Endothelial cell of hepatic sinusoid (primary cell): ENCODE results near the gene RYR2.

Source experiments
- in situ Hi-C: cut with HindIII; loops from 2 replicates; pipeline ENCODE4 v1.10.0; 2017; ENCODE audit warnings: low sequenced_read_pairs

Gene RYR2

DNA sequence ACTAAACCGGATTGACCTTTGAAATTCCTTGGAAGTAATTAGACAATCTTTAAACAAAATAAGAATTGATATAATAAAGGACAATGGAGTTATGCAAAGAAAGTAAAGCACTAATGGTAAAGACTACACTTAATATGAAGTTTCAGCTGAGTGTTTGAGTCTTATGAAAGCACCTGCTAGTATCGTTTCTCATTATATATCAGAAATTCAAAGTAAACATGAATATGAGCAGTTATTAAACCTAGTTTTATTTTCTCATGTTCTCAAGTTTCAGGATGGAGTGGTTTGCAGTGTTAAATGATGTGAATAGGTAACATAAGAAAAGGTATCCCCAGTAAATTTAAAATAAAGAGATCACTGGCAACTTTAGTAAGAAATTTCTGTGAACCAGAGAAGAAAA, 660.2 kb downstream of the RYR2 start:
- in situ Hi-C loops, result no loop called here

GRCh38 chr1:237705462-237705861, 663.5 kb downstream of the RYR2 start:
- in situ Hi-C loops, result no loop called here

- in situ Hi-C loops, result no loop called here
Observed at GRCh38 chr1:237709355-237709754, 667.4 kb downstream of the RYR2 start.

- in situ Hi-C loops, result no loop called here
Observed at GRCh38 chr1:237711281-237711680, 669.3 kb downstream of the RYR2 start.

DNA sequence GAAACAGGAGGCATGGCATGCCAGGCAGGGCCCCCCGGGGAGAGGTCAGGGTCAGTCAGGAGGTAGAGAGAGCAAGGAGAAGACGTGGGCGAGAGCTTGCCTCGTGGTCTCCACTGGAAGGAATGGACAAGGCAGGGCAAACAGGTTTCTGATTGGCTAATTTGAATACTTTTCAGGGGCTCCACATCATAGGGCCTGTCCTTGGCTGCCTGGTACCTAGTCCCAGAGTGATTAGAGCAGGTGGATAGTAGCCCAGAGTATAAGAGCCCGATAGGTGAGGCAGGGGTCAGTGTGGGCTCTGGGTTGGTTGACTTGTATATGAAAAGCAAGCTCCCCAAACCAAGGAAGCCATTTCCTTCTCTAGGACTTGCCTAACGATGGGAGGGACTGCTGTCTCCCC, 670.1 kb downstream of the RYR2 start:
- in situ Hi-C loops, result no loop called here

GRCh38 chr1:237712586-237713157, 670.7 kb downstream of the RYR2 start:
- in situ Hi-C loops, result no loop called here

- in situ Hi-C loops, result no loop called here
Observed at GRCh38 chr1:237713916-237714315, 671.9 kb downstream of the RYR2 start.

DNA sequence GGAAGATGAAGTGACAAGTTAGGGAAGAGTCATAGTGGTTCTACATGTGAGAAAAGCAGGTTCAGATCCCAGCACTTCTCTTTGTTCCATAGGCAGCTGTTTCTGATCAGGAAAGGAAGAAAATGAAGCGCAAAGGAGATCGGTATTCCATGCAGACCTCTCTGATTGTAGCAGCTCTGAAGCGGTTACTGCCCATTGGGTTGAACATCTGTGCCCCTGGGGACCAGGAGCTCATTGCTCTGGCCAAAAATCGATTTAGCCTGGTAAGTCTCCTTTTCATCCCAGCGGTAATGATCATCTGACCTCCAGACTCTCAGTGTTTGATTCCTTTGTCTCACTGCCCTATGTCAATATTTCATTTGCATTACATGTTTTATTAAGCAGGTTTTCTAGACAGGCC, 675.1 kb downstream of the RYR2 start:
- in situ Hi-C loops, result no loop called here

DNA sequence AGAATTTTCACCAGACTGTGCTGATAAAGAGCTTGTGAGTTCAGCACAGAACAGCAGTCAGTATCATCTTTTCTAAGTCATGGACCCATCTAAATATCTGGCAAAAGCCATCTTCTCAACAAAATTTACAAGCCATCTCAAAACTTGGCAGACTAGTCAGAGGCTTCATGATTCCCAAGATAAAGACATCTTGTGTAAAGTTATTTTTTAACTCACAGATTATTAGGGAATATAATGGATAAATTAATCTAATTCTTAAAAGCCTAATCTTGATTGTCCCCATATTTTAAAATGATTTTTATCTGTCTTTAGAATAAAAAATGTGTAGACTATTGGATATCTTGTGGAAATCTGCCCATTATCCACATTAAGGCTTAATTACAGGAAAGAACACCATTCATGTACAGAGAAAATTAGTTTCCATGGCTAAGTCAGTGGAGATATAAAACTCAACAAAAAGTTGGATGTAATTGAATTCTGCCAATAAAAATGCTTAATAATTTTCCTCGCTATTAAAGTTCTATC, 688.9 kb downstream of the RYR2 start:
- in situ Hi-C loops, result no loop called here

GRCh38 chr1:237732657-237733056, 690.7 kb downstream of the RYR2 start:
- in situ Hi-C loops, result no loop called here

DNA sequence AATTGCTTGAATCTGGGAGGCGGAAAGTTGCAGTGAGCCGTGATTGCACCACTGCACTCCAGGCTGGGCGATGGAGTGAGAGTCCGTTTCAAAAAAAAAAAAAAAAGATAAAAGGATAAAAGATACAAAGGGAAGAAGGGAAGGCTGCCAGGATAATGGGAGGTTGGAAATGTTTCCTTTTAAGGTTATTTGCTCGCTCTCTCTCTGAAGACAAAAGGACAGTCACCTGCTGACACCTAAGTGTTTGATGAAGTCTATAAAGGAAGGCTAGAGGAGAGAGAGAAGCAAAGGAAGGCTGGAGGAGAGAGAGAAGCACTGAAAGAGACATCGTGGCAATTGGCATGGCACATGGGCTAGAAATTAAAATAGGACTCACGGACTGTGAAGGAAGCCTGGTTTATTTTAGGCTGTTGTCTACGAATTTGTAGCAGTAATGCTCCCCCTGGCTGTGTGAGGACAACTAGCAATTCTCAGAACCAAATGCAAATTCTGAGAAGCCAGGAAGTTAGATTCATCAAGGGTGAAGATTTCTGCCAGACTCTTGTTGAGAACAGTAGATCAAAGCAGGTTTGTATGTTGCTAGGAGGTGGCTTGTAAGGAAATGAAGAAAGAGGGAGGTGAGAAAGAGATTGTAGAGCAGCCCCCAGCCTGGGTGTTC, 694.5 kb downstream of the RYR2 start:
- in situ Hi-C loops, result no loop called here

GRCh38 chr1:237737448-237737847, 695.5 kb downstream of the RYR2 start:
- in situ Hi-C loops, result no loop called here

DNA sequence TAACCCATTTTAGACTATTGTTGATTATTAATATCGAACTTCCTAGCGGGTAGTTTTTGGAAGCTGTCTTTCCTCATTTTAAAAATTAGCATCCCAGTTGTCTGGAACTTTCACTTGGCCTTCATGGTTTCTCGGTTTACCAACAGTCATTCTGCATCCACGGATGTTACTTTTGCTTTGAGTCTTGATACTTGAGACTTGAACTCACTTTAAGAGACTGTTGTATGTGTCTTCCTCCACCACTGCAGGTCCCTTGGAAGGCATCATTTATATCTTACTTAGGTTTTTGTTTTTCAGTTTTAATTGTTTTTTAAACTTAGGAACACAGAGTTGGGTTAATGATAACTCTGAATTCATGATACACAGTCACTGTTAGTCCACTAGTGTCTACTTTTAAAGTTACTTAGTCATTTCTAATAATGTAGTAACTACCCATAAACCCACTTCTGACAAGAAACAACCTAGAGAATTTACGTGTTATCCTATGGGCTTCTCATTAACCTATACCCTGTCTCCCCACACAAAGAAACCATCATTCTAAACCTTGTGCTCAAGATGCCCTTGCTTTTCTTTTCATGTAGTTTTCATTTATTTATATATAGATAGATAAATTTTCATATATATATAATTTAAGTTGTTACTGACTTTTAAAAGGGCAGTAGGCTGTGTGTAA, 696.1 kb downstream of the RYR2 start:
- in situ Hi-C loops, result no loop called here

DNA sequence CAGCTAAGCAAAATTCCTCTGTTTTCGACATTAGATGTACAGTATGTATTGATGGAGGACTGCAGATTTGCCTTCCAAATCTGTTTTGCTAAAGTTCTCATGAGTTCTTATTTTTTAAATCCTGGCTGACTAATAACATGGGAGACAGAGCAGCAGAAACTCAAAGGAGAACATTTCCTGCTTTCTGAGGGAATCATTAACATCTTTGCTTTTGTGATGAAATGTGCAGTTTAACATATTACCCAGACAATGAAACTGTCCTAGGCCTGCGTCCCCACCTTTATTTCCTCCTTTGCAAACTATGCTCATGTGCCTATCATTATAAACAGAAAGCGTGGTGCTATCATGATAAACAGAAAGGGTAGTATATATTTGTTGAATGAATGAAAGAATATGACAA, 698.9 kb downstream of the RYR2 start:
- in situ Hi-C loops, result no loop called here

DNA sequence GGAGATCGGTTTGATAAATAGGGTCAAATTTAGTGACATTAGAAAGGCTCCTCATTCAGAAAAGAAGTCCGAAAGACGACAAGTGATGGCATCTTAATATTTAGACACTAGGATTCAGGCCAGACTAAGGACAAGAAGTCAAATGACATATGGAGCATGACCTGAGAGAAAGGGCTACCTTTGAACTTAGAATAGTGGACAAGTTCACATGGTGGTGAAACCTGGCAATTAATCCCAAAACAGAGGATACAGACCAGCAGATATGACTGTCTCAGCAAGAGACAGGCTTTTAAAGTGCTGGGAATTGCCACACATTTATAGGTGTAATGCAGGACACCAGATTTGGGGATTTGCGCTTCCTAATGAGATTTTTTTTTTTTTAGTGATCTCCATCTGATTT, 703.6 kb downstream of the RYR2 start:
- in situ Hi-C loops, result no loop called here

- in situ Hi-C loops, result no loop called here
Observed at GRCh38 chr1:237748171-237748960, 706.4 kb downstream of the RYR2 start.

DNA sequence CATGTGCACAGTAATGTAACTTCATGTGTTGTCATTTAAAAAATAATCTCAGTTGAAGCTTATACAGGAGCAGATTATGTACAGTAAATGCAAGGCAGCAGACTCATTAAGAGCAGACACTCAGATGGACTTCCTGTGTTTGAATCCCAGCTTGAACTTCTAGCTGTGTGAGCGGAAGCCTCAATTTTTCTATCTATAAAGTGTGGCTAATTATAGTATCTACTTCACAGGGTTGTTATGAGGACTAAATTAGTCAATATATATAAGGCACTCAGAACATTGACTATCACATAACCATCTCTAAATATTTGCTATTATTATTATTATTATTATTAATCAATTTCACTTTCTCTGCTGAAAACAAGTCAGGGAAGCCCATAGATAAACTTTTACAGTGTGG, 707.1 kb downstream of the RYR2 start:
- in situ Hi-C loops, result no loop called here

DNA sequence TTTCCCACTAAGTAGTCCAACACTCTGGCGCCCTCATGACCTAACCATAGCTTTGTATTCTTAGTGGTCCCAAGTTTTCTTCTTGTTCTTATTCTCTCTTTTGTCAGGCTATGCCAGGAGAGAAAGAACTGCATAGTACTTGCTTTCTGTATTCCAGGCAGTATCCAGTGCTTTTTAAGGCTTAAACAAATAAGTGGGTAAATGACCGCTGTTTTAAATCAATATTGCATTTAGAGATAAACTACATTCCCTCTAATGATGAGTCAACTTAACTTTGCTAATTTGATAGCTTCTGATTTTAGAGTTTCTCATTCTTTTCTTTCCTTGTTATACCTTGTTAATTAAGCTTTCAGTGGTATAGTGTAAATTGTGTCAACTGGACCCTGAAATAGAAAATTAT, 709.1 kb downstream of the RYR2 start:
- in situ Hi-C loops, result no loop called here

- in situ Hi-C loops, result no loop called here
Observed at GRCh38 chr1:237754627-237755026, 712.6 kb downstream of the RYR2 start.

GRCh38 chr1:237756304-237756967, 714.5 kb downstream of the RYR2 start:
- in situ Hi-C loops, result no loop called here

- in situ Hi-C loops, result no loop called here
Observed at GRCh38 chr1:237759377-237759776, 717.4 kb downstream of the RYR2 start.
